DOHH2 (cell line): ENCODE measurements around the gene RASGRP1.

Source experiments
- H3F3A ChIP-seq: fragments of 200-600 bp; sonication (generic), shearing (Covaris generic); 2 replicates; pipeline ENCODE4 v1.6.0; 2016; ENCODE audit warnings: antibody characterized with exemption, mild to moderate bottlenecking; ENCODE audit not compliant: control insufficient read depth, insufficient read depth
- H3K27ac ChIP-seq: fragments of 200-600 bp; sonication (generic); 2 replicates; pipeline ENCODE4 v1.5.1; 2014; ENCODE audit warnings: low read depth, mild to moderate bottlenecking, low read length, moderate library complexity
- H3K27me3 ChIP-seq: fragments of 200-600 bp; sonication (generic); 2 replicates; pipeline ENCODE4 v1.6.1; 2014; ENCODE audit warnings: mild to moderate bottlenecking, low read length, mixed read lengths; ENCODE audit not compliant: control insufficient read depth
- H3K36me3 ChIP-seq: fragments of 200-600 bp; sonication (generic); 2 replicates; pipeline ENCODE4 v1.6.1; 2014; ENCODE audit warnings: mild to moderate bottlenecking, low read length, moderate library complexity, mixed read lengths; ENCODE audit not compliant: control insufficient read depth
- H3K4me1 ChIP-seq: fragments of 200-600 bp; sonication (generic); 2 replicates; pipeline ENCODE4 v1.6.1; 2014; ENCODE audit warnings: mild to moderate bottlenecking, low read length, mixed read lengths; ENCODE audit not compliant: control insufficient read depth
- H3K4me2 ChIP-seq: fragments of 200-600 bp; sonication (generic); 2 replicates; pipeline ENCODE4 v1.6.0; 2014; ENCODE audit warnings: mild to moderate bottlenecking, low read length, moderate library complexity
- H3K4me3 ChIP-seq: fragments of 200-600 bp; sonication (generic); 2 replicates; pipeline ENCODE4 v1.5.1; 2014; ENCODE audit warnings: mild to moderate bottlenecking, low read length, mixed read lengths
- H3K79me2 ChIP-seq: fragments of 200-600 bp; sonication (generic); 2 replicates; pipeline ENCODE4 v1.6.1; 2014; ENCODE audit warnings: mild to moderate bottlenecking, low read length, mixed read lengths; ENCODE audit not compliant: control insufficient read depth
- H3K9me2 ChIP-seq: fragments of 200-600 bp; sonication (generic); replicated peaks from 2 replicates; pipeline ENCODE4 v1.6.1; 2014; ENCODE audit warnings: mild to moderate bottlenecking, low read length, mixed read lengths; ENCODE audit not compliant: control insufficient read depth
- H3K9me3 ChIP-seq: fragments of 200-600 bp; sonication (generic); 2 replicates; pipeline ENCODE4 v1.6.1; 2014; ENCODE audit warnings: antibody characterized with exemption, low read length, mixed read lengths; ENCODE audit not compliant: control insufficient read depth, insufficient read depth
- H4K20me1 ChIP-seq: fragments of 200-600 bp; sonication (generic); 2 replicates; pipeline ENCODE4 v1.6.0; 2014; ENCODE audit warnings: low read depth, mild to moderate bottlenecking, antibody characterized with exemption, low read length, moderate library complexity; ENCODE audit not compliant: control insufficient read depth, insufficient read depth
- CTCF ChIP-seq: fragments of 200-600 bp; sonication (generic); IDR thresholded peaks from one replicate; pipeline ENCODE4 v1.5.1; 2014; ENCODE audit warnings: antibody characterized with exemption, mild to moderate bottlenecking, low read depth, low read length; ENCODE audit not compliant: poor library complexity, severe bottlenecking
- EZH2phosphoT487 ChIP-seq: fragments of 200-600 bp; sonication (generic); IDR thresholded peaks from 2 replicates; pipeline ENCODE4 v1.6.1; 2017; ENCODE audit warnings: borderline replicate concordance, mild to moderate bottlenecking, antibody characterized with exemption, low read length, moderate library complexity, mixed read lengths

The RASGRP1 gene

DNA sequence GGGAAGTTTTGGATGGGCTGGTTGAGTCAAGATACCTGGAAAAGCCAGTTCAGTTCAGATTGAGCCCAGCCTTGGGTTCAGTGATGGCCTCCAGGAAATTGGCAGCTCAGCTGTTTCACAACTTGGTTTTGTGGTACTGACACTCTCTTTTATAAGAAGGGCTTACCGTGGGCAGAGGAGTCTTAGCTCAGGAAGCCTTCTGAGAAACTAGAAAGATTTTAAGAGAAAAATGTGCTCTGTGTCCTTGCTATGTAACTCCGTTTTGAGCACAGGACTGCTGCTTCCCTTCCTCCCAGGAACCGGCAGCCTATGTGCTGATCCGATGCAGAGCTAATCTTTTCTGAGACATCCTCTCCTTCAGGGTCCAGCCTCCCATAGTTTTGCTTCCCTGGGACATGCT is 46.6 kb upstream of the RASGRP1 start:
- no peaks in the 10 kb centered on the region for H3K27me3 ChIP-seq
- H3K4me2 ChIP-seq: no peak overlapping the region
- no peak overlapping the region for H3K27ac ChIP-seq
- no peaks in the 10 kb centered on the region for H3K79me2 ChIP-seq
- H3K4me1 ChIP-seq: peaks cover 15% of the 10 kb centered on the region
- no peak overlapping the region for H3K4me3 ChIP-seq
- no peaks in the 10 kb centered on the region for H4K20me1 ChIP-seq
- no peak for TF ChIP-seq CTCF
- no peak for TF ChIP-seq EZH2phosphoT487
- H3F3A ChIP-seq: no peaks in the 10 kb centered on the region
- H3K36me3 ChIP-seq: no peaks in the 10 kb centered on the region
- H3K9me3 ChIP-seq: no peaks in the 10 kb centered on the region
- H3K9me2 ChIP-seq: no peaks in the 10 kb centered on the region

GRCh38 chr15:38610748-38611147 is 46.1 kb upstream of the RASGRP1 start:
- H3K27ac ChIP-seq: no peak overlapping the region
- no peaks in the 10 kb centered on the region for H3K9me2 ChIP-seq
- H3F3A ChIP-seq: no peaks in the 10 kb centered on the region
- H3K27me3 ChIP-seq: no peaks in the 10 kb centered on the region
- H4K20me1 ChIP-seq: no peaks in the 10 kb centered on the region
- H3K4me1 ChIP-seq: peaks cover 15% of the 10 kb centered on the region
- TF ChIP-seq EZH2phosphoT487 (no peak), CTCF (no peak)
- H3K4me3 ChIP-seq: no peak overlapping the region
- H3K36me3 ChIP-seq: no peaks in the 10 kb centered on the region
- no peaks in the 10 kb centered on the region for H3K9me3 ChIP-seq
- no peak overlapping the region; the same call in 1 of the 2 replicates for H3K4me2 ChIP-seq
- H3K79me2 ChIP-seq: no peaks in the 10 kb centered on the region

GRCh38 chr15:38609097-38609738 is 44.6 kb upstream of the RASGRP1 start:
- no peak overlapping the region for H3K27ac ChIP-seq
- peaks cover 5% of the 10 kb centered on the region; the same call in 1 of the 2 replicates for H3K27me3 ChIP-seq
- no peaks in the 10 kb centered on the region for H3K9me3 ChIP-seq
- no peak for TF ChIP-seq EZH2phosphoT487
- TF ChIP-seq CTCF: no peak
- H3K4me3 ChIP-seq: no peak overlapping the region
- H3K4me1 ChIP-seq: peaks cover 15% of the 10 kb centered on the region
- H4K20me1 ChIP-seq: no peaks in the 10 kb centered on the region
- H3F3A ChIP-seq: no peaks in the 10 kb centered on the region
- no peaks in the 10 kb centered on the region for H3K79me2 ChIP-seq
- no peaks in the 10 kb centered on the region for H3K36me3 ChIP-seq
- H3K4me2 ChIP-seq: no peak overlapping the region
- no peaks in the 10 kb centered on the region for H3K9me2 ChIP-seq
